Gastroesophageal sphincter (tissue), 3 donors: Measurements from ENCODE around the gene NUTM1.

Experiments used
- CTCF ChIP-seq, 4 experiments: fragments of 200-600 bp in 2 of 4; fragments of 450-650 bp in 2 of 4; sonication (generic) in 1 of 4; IDR thresholded peaks; one replicate each; pipeline ENCODE4 v1.5.1; 2017 to 2019; ENCODE audit warnings: antibody characterized with exemption in 4 of 4, mild to moderate bottlenecking in 2 of 4, moderate library complexity in 2 of 4
- POLR2A ChIP-seq, 2 donors: fragments of 450-650 bp; IDR thresholded peaks; one replicate each; pipeline ENCODE4 v1.6.1; 2017; ENCODE audit warnings: antibody characterized with exemption in 2 of 2, mild to moderate bottlenecking in 2 of 2, moderate library complexity in 1 of 2
- POLR2AphosphoS5 ChIP-seq: sonication (generic); formaldehyde crosslinking; IDR thresholded peaks from one replicate; pipeline ENCODE4 v1.6.1; 2017; ENCODE audit warnings: antibody characterized with exemption

GRCh38 chr15:34358367-34358766 is 15.3 kb downstream of the NUTM1 start:
- TF ChIP-seq CTCF (IDR thresholded peaks at IDR 0.05) (no peak), POLR2AphosphoS5 (no peak), POLR2A (IDR thresholded peaks at IDR 0.05) (no peak)
